SK-N-SH treated with all-trans-retinoic acid at 6 μM for 48 hours (cell line): ENCODE data around the gene RALBP1.

ENCODE experiments used
- ATAC-seq: fragments of 200-7000 bp; cut with Tn5 transposase; 3 replicates; pipeline ENCODE4 v1.9.1; 2020; ENCODE audit warnings: mild to moderate bottlenecking, moderate library complexity
- BACH2 ChIP-seq: fragments of 250-450 bp; sonication (Bioruptor Pico); IDR thresholded peaks from 2 replicates; pipeline ENCODE4 v1.9.0; 2021; ENCODE audit warnings: mild to moderate bottlenecking, borderline replicate concordance
- CSDC2 ChIP-seq: fragments of 250-450 bp; sonication (Bioruptor Pico); IDR thresholded peaks from 2 replicates; pipeline ENCODE4 v1.5.0; 2020; ENCODE audit warnings: mild to moderate bottlenecking, moderate library complexity
- CSRNP3 ChIP-seq: fragments of 250-450 bp; sonication (Bioruptor Pico); IDR thresholded peaks from 2 replicates; pipeline ENCODE4 v1.5.1; 2021; ENCODE audit warnings: mild to moderate bottlenecking, moderate library complexity
- ESRRG ChIP-seq: fragments of 250-450 bp; sonication (Bioruptor Pico); IDR thresholded peaks from 2 replicates; pipeline ENCODE4 v1.6.1; 2021; ENCODE audit warnings: mild to moderate bottlenecking
- GLIS3 ChIP-seq: fragments of 250-450 bp; sonication (Bioruptor Pico); IDR thresholded peaks from 2 replicates; pipeline ENCODE4 v1.5.0; 2020; ENCODE audit warnings: mild to moderate bottlenecking, moderate library complexity
- ISL1 ChIP-seq: fragments of 250-450 bp; sonication (Bioruptor Pico); IDR thresholded peaks from 2 replicates; pipeline ENCODE4 v2.1.2; 2022; ENCODE audit warnings: mild to moderate bottlenecking, moderate library complexity
- OSR1 ChIP-seq: fragments of 250-450 bp; sonication (Bioruptor Pico); IDR thresholded peaks from 2 replicates; pipeline ENCODE4 v1.8.0; 2022; ENCODE audit warnings: moderate library complexity, mild to moderate bottlenecking, inconsistent platforms
- PPARA ChIP-seq: fragments of 250-450 bp; sonication (Bioruptor Pico); IDR thresholded peaks from 2 replicates; pipeline ENCODE4 v1.5.0; 2020; ENCODE audit warnings: mild to moderate bottlenecking, borderline replicate concordance
- RARB ChIP-seq: fragments of 250-450 bp; sonication (Bioruptor Pico); IDR thresholded peaks from 2 replicates; pipeline ENCODE4 v1.8.0; 2021; ENCODE audit warnings: mild to moderate bottlenecking, moderate library complexity
- SNAI2 ChIP-seq: fragments of 250-450 bp; sonication (Bioruptor Pico); IDR thresholded peaks from 2 replicates; pipeline ENCODE4 v1.5.0; 2020; ENCODE audit warnings: mild to moderate bottlenecking, moderate library complexity
- ZC3H10 ChIP-seq: fragments of 250-450 bp; sonication (Bioruptor Pico); IDR thresholded peaks from 2 replicates; pipeline ENCODE4 v1.5.1; 2021; ENCODE audit warnings: mild to moderate bottlenecking, moderate library complexity
- ZFP30 ChIP-seq: fragments of 450-650 bp; formaldehyde crosslinking; IDR thresholded peaks from 2 replicates; pipeline ENCODE4 v1.5.0; 2022; ENCODE audit warnings: mild to moderate bottlenecking, moderate library complexity
- ZNF565 ChIP-seq: fragments of 450-650 bp; formaldehyde crosslinking; conservative IDR thresholded peaks from 2 replicates; pipeline ENCODE4 v1.5.0; 2020; ENCODE audit warnings: low read depth, mild to moderate bottlenecking, moderate library complexity
- ZNF8 ChIP-seq: fragments of 450-650 bp; formaldehyde crosslinking; IDR thresholded peaks from 2 replicates; pipeline ENCODE4 v1.5.0; 2020; ENCODE audit warnings: mild to moderate bottlenecking, moderate library complexity
- TF ChIP-seq, protein P1 (sequence below): fragments of 250-450 bp; sonication (Bioruptor Pico); IDR thresholded peaks from 2 replicates; pipeline ENCODE4 v1.5.0; 2020; ENCODE audit warnings: mild to moderate bottlenecking, moderate library complexity
- TF ChIP-seq, protein P2 (sequence below): fragments of 250-450 bp; sonication (Bioruptor Pico); IDR thresholded peaks from 2 replicates; pipeline ENCODE4 v1.8.0; 2020; ENCODE audit warnings: mild to moderate bottlenecking, moderate library complexity, borderline replicate concordance

The RALBP1 gene

GRCh38 chr18:9519399-9519798 lies 44.1 kb downstream of the RALBP1 start (continued):
- TF ChIP-seq, protein P1, sequence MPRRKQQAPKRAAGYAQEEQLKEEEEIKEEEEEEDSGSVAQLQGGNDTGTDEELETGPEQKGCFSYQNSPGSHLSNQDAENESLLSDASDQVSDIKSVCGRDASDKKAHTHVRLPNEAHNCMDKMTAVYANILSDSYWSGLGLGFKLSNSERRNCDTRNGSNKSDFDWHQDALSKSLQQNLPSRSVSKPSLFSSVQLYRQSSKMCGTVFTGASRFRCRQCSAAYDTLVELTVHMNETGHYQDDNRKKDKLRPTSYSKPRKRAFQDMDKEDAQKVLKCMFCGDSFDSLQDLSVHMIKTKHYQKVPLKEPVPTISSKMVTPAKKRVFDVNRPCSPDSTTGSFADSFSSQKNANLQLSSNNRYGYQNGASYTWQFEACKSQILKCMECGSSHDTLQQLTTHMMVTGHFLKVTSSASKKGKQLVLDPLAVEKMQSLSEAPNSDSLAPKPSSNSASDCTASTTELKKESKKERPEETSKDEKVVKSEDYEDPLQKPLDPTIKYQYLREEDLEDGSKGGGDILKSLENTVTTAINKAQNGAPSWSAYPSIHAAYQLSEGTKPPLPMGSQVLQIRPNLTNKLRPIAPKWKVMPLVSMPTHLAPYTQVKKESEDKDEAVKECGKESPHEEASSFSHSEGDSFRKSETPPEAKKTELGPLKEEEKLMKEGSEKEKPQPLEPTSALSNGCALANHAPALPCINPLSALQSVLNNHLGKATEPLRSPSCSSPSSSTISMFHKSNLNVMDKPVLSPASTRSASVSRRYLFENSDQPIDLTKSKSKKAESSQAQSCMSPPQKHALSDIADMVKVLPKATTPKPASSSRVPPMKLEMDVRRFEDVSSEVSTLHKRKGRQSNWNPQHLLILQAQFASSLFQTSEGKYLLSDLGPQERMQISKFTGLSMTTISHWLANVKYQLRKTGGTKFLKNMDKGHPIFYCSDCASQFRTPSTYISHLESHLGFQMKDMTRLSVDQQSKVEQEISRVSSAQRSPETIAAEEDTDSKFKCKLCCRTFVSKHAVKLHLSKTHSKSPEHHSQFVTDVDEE (CRISPR knock-in tag): no peak
- TF ChIP-seq, protein P2, sequence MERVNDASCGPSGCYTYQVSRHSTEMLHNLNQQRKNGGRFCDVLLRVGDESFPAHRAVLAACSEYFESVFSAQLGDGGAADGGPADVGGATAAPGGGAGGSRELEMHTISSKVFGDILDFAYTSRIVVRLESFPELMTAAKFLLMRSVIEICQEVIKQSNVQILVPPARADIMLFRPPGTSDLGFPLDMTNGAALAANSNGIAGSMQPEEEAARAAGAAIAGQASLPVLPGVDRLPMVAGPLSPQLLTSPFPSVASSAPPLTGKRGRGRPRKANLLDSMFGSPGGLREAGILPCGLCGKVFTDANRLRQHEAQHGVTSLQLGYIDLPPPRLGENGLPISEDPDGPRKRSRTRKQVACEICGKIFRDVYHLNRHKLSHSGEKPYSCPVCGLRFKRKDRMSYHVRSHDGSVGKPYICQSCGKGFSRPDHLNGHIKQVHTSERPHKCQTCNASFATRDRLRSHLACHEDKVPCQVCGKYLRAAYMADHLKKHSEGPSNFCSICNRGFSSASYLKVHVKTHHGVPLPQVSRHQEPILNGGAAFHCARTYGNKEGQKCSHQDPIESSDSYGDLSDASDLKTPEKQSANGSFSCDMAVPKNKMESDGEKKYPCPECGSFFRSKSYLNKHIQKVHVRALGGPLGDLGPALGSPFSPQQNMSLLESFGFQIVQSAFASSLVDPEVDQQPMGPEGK (CRISPR knock-in tag): no peak
- TF ChIP-seq BACH2 (no peak), ZFP30 (no peak)

DNA sequence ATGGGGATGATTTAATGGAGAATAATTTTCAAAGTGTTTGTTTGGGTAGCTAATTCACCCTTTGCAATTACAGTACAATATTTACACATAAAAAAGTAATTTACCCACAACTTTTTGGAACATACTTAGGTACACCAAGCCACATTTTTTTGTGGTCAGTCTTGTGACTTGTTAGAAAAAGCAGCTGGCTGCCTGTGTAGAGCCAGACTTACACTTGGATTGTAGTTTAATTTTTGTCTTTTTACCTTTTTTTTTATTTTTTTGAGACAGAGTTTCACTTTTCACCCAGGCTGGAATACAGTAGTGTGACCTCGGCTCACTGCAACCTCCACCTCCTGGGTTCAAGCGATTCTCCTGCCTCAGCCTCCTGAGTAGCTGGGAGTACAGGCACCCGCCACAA lies 45.4 kb downstream of the RALBP1 start:
- no peak for ATAC-seq
- TF ChIP-seq ZNF8 (CRISPR knock-in tag) (no peak), ZNF565 (no peak), PPARA (CRISPR knock-in tag) (no peak), ZC3H10 (CRISPR knock-in tag) (no peak), GLIS3 (CRISPR knock-in tag) (no peak)

DNA sequence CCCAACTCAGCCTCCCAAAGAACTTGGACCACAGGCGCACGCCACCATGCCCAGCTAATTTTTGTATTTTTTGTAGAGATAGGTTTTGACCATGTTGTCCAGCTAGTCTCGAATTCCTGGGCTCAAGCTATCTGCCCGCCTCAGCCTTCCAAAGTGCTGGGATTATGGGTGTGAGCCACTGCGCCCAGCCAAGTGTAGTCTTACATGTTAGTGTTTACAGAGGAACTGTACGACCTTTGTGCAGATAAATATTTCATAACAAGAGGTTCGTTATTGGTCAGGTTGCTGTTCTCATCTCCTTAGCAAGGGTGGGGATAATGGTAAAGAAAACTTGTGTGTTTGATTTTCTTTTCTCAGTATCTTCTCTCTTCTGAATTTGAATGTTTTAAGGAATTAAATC lies 46.5 kb downstream of the RALBP1 start:
- no peak for ATAC-seq
- no peak for TF ChIP-seq OSR1 (CRISPR knock-in tag)

- no peak for ATAC-seq
- TF ChIP-seq CSDC2 (CRISPR knock-in tag) (no peak), PPARA (CRISPR knock-in tag) (no peak), CSRNP3 (CRISPR knock-in tag) (no peak), ISL1 (CRISPR knock-in tag) (no peak)
Measured at GRCh38 chr18:9522952-9523351, 47.6 kb downstream of the RALBP1 start.

- ATAC-seq: no peak
- TF ChIP-seq RARB (CRISPR knock-in tag): no peak
Measured at GRCh38 chr18:9526458-9526857, 51.1 kb downstream of the RALBP1 start.

DNA sequence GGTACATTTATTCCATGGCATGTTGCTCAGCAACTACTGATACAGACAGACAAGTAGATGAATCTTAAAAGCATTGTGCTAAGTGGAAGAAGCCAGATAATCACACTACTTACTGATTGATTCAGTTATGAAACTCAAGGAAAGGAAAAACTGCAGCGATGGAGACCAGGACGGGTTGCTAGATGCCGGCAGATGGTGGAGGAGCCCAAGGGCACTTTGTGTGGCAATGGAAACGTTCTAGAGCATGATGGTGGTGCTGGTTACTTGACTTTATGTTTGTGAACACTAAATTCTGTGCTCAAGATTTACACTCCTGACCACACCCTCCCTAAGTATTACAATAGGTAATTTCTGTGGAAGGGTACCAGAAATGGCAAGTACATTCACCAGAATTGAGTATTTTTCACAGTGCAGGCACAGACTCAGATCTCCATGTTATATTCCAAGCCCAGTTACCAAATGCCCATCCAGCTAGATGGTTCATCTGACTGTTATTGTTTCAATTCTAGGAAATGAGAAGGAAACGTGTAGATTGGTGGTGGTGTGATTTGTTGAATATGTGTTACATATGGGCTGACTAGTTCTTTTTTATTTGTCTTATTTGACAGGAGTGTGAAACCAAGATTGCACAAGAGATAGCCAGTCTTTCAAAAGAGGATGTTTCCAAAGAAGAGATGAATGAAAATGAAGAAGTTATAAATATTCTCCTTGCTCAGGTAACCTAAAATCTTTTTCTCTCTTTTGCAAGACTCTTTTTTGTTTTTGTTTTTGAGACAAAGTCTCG lies 55.1 kb downstream of the RALBP1 start:
- no peak for ATAC-seq
- TF ChIP-seq ZC3H10 (CRISPR knock-in tag) (no peak), OSR1 (CRISPR knock-in tag) (no peak), ZNF8 (CRISPR knock-in tag) (no peak), ZFP30 (no peak), ZNF565 (no peak), ESRRG (CRISPR knock-in tag) (no peak), CSDC2 (CRISPR knock-in tag) (no peak), SNAI2 (no peak), ISL1 (CRISPR knock-in tag) (no peak), CSRNP3 (CRISPR knock-in tag) (no peak), GLIS3 (CRISPR knock-in tag) (no peak)
- TF ChIP-seq, protein P2 (CRISPR knock-in tag): no peak
